Sciatic nerve (tissue), 2 donors: ENCODE results near the gene NOP58. TPM values are rescaled to one million over a fixed set of nuclear protein-coding genes. Genes with fewer than 3 reads are reported as not detected.
"Not testable (repeated sequence)": the region's sequence is repeated elsewhere in the genome, so short reads cannot be mapped to it uniquely, and the experiment has no call there.

Experiments used
- ATAC-seq: fragments of 200-7000 bp; cut with Tn5 transposase; one replicate; pipeline ENCODE4 v1.9.1; 2020; ENCODE audit warnings: mild to moderate bottlenecking, moderate library complexity
- DNase-seq: peaks from one replicate; pipeline ENCODE4 v3.0.0-alpha.2; 2020; ENCODE audit warnings: low spot score
- intact Hi-C: fragments of 100-400 bp; cut with DNase I; formaldehyde crosslinking; loops from one replicate; pipeline ENCODE4 v1.14.2; 2022
- total RNA-seq: library from RNA; stranded (reverse); fragmentation: NEBNext Ultra II Directional; extraction: Animal tissue kit (Norgen Biotek cat#: 25700); gene quantifications from one replicate; pipeline ENCODE4 v1.2.1, GENCODE V29; 2021
- donor health status: DM: no; HTN: no; CAD: no.
- donor health status: DM: no; HTN: no; CAD: no.

The NOP58 gene
- 66.0 TPM for total RNA-seq

GRCh38 chr2:202265467-202266277 is at the start of gene NOP58:
Gene NOP58, plus strand, starts transcription at chr2:202265763. Its CDS starts 179 bp downstream, at chr2:202265942.
- peak; percentile 93 for DNase-seq
- intact Hi-C loops = no loop called here

GRCh38 chr2:202221873-202222272 is 43.7 kb upstream of the NOP58 start:
- no peak for ATAC-seq
- no peak for DNase-seq
- intact Hi-C loops = no loop called here

More at GRCh38 chr2:202265467-202266277, at the start of gene NOP58:
- peak; percentile 99 for ATAC-seq

GRCh38 chr2:202237787-202238233 is 27.8 kb upstream of the NOP58 start:
- ATAC-seq (peak; percentile 55), DNase-seq (peak; percentile 59)
- intact Hi-C loops = no loop called here

GRCh38 chr2:202238234-202239197 is 27.0 kb upstream of the NOP58 start, which contains the start of gene SUMO1:
Gene SUMO1, minus strand, starts transcription at chr2:202238597. Its CDS starts 146 bp downstream, at chr2:202238451.
- ATAC-seq = peak; percentile 98
- intact Hi-C loops = no loop called here
- DNase-seq = peak; percentile 93

- ATAC-seq, intact Hi-C loops, DNase-seq: not testable (repeated sequence)
Observed at GRCh38 chr2:202247710-202248109, 17.9 kb upstream of the NOP58 start.

GRCh38 chr2:202249521-202250253 is 15.9 kb upstream of the NOP58 start:
- no peak for ATAC-seq
- intact Hi-C loops = no loop called here
- DNase-seq = no peak

- ATAC-seq (no peak), DNase-seq (no peak)
- intact Hi-C loops = no loop called here
Observed at GRCh38 chr2:202251494-202251893, 14.1 kb upstream of the NOP58 start.

- DNase-seq (no peak), ATAC-seq (no peak)
- intact Hi-C loops = no loop called here
Observed at GRCh38 chr2:202261531-202261930, 4.0 kb upstream of the NOP58 start.

- ATAC-seq (no peak), DNase-seq (no peak)
- intact Hi-C loops = no loop called here
Observed at GRCh38 chr2:202267495-202267894, 1.9 kb downstream of the NOP58 start.

GRCh38 chr2:202269585-202269984 is 4.0 kb downstream of the NOP58 start:
- DNase-seq (no peak), ATAC-seq (no peak)
- intact Hi-C loops = no loop called here

GRCh38 chr2:202270487-202270886 is 4.9 kb downstream of the NOP58 start:
- intact Hi-C loops = no loop called here
- DNase-seq (no peak), ATAC-seq (no peak)

GRCh38 chr2:202276078-202276720 is 10.6 kb downstream of the NOP58 start:
- ATAC-seq, intact Hi-C loops: not testable (repeated sequence)

GRCh38 chr2:202278036-202278760 is 12.6 kb downstream of the NOP58 start:
- ATAC-seq (peak; percentile 63), DNase-seq (no peak)
- intact Hi-C loops = no loop called here

More at GRCh38 chr2:202276078-202276720, 10.6 kb downstream of the NOP58 start:
- not testable (repeated sequence) for DNase-seq

GRCh38 chr2:202278944-202279343 is 13.4 kb downstream of the NOP58 start:
- intact Hi-C loops = no loop called here
- peak; percentile 82 for ATAC-seq

GRCh38 chr2:202286595-202286994 is 21.0 kb downstream of the NOP58 start:
- intact Hi-C loops = no loop called here
- DNase-seq (no peak), ATAC-seq (no peak)

More at GRCh38 chr2:202278944-202279343, 13.4 kb downstream of the NOP58 start:
- no peak for DNase-seq

GRCh38 chr2:202289394-202290204 is 24.0 kb downstream of the NOP58 start:
- ATAC-seq (no peak), DNase-seq (no peak)
- intact Hi-C loops = no loop called here

GRCh38 chr2:202290316-202290715 is 24.8 kb downstream of the NOP58 start:
- no peak for DNase-seq

More at GRCh38 chr2:202290316-202290715, 24.8 kb downstream of the NOP58 start:
- no peak for ATAC-seq
- intact Hi-C loops = no loop called here
